ENCODE results near the gene PRKCE.
"Not testable (repeated sequence)": the region's sequence is repeated elsewhere in the genome, so short reads cannot be mapped to it uniquely, and the experiment has no call there.

The PRKCE gene

GRCh38 chr2:46210063-46210462, 558.6 kb downstream of the PRKCE start:
- DNase-seq: no peak

GRCh38 chr2:46211461-46211860, 560.0 kb downstream of the PRKCE start:
- no peak for DNase-seq

- no peak for DNase-seq
Measured at GRCh38 chr2:46213906-46214305, 562.4 kb downstream of the PRKCE start.

GRCh38 chr2:46216213-46216612, 564.7 kb downstream of the PRKCE start:
- DNase-seq: no peak

- DNase-seq: not testable (repeated sequence)
Measured at GRCh38 chr2:46223514-46223913, 572.0 kb downstream of the PRKCE start.

GRCh38 chr2:46225150-46225625, 573.7 kb downstream of the PRKCE start:
- DNase-seq: no peak

GRCh38 chr2:46225730-46226129, 574.3 kb downstream of the PRKCE start:
- no peak for DNase-seq

- DNase-seq: no peak
Measured at GRCh38 chr2:46226620-46227019, 575.1 kb downstream of the PRKCE start.

- no peak for DNase-seq
Measured at GRCh38 chr2:46227022-46227421, 575.5 kb downstream of the PRKCE start.

- no peak for DNase-seq
Measured at GRCh38 chr2:46227674-46228289, 576.3 kb downstream of the PRKCE start.

- DNase-seq: peak in 2 of 5 donors; percentile 13 to 89
Measured at GRCh38 chr2:46229134-46230063, 577.9 kb downstream of the PRKCE start.

GRCh38 chr2:46230115-46230571, 578.7 kb downstream of the PRKCE start:
- peak in 1 of 5 donors; percentile 35 for DNase-seq

- no peak for DNase-seq
Measured at GRCh38 chr2:46230677-46231425, 579.4 kb downstream of the PRKCE start.

GRCh38 chr2:46231721-46232120, 580.2 kb downstream of the PRKCE start:
- no peak for DNase-seq

GRCh38 chr2:46232860-46233259, 581.4 kb downstream of the PRKCE start:
- DNase-seq: no peak

- peak in 1 of 5 donors; percentile 61 for DNase-seq
Measured at GRCh38 chr2:46236006-46236875, 584.8 kb downstream of the PRKCE start.

- DNase-seq: no peak
Measured at GRCh38 chr2:46236876-46237859, 585.7 kb downstream of the PRKCE start.
